Right lobe of liver (tissue), 6 donors: ENCODE data around the gene KCNH1. TPM values are rescaled to one million over a fixed set of nuclear protein-coding genes. Genes with fewer than 3 reads are reported as not detected.

ENCODE experiments used
- ATAC-seq, 4 donors: fragments of 200-7000 bp; cut with Tn5 transposase; one replicate each; pipeline ENCODE4 v1.9.1; 2020; ENCODE audit warnings: mild to moderate bottlenecking in 4 of 4, moderate library complexity in 4 of 4
- DNase-seq, 3 donors: peaks; one replicate each; pipeline ENCODE4 v3.0.0-alpha.2; 2020
- H3K27ac ChIP-seq, 3 donors: fragments of 200-600 bp; one replicate each; pipeline ENCODE4 v1.8.0; 2022
- H3K27me3 ChIP-seq, 2 donors: fragments of 200-600 bp; one replicate each; pipeline ENCODE4 v1.8.0; 2022
- H3K36me3 ChIP-seq, 4 donors: fragments of 200-600 bp; sonication (generic) in 1 of 4; one replicate each; pipeline versions ENCODE4 v1.5.1 to v1.8.0; 2017 to 2022; ENCODE audit warnings: control low read depth in 1 of 4
- H3K4me1 ChIP-seq, 4 donors: fragments of 200-600 bp; sonication (generic) in 1 of 4; one replicate each; pipeline versions ENCODE4 v1.5.1 to v1.8.0; 2017 to 2022; ENCODE audit warnings: control low read depth in 1 of 4
- H3K4me3 ChIP-seq, 3 donors: fragments of 200-600 bp; one replicate each; pipeline ENCODE4 v1.8.0; 2022
- H3K9me3 ChIP-seq, 4 donors: fragments of 200-600 bp; sonication (generic) in 1 of 4; one replicate each; pipeline versions ENCODE4 v1.5.1 to v1.8.0; 2017 to 2022; ENCODE audit warnings: control low read depth in 1 of 4
- CTCF ChIP-seq, 4 donors: fragments of 200-600 bp in 3 of 4; fragments of 450-650 bp in 1 of 4; IDR thresholded peaks; one replicate each; pipeline versions ENCODE4 v1.5.1 to v1.8.0; 2016 to 2022; ENCODE audit warnings: antibody characterized with exemption in 4 of 4, mild to moderate bottlenecking in 2 of 4
- POLR2A ChIP-seq: fragments of 450-650 bp; IDR thresholded peaks from one replicate; pipeline ENCODE4 v1.6.1; 2017; ENCODE audit warnings: antibody characterized with exemption, mild to moderate bottlenecking
- WGBS: methylation state at CpG from one replicate; pipeline ENCODE4 v1.1.6; 2018; ENCODE audit warnings: low coverage, low lambda C conversion rate; ENCODE audit not compliant: insufficient coverage; ENCODE audit errors: missing lambda C conversion rate; 5-methylcytosine and 5-hydroxymethylcytosine counted together
- intact Hi-C, 2 donors: fragments of 100-400 bp; cut with DNase I; formaldehyde crosslinking; loops; one replicate each; pipeline versions ENCODE4 v1.11.2 to v1.14.1; 2022
- total RNA-seq, 6 experiments: library from RNA; depleted of rRNA in 2 of 6; stranded (reverse); fragments of >200 nt in 2 of 6; fragmentation: NEBNext Ultra II Directional in 3 of 6; extraction: Animal tissue kit (Norgen Biotek cat#: 25700) in 3 of 6; gene quantifications; one replicate each; pipeline versions ENCODE4 v1.1.0 to v1.2.4, GENCODE V29; 2016 to 2023
- donor health status: DM: no; HTN: yes; CAD: no.
- donor health status: DM: no; HTN: no; CAD: no.
- donor health status: DM: no; HTN: no; CAD: no.
- donor health status: DM: no; HTN: yes; CAD: no.
- donor health status: DM: no; HTN: yes; CAD: no.

Gene KCNH1
- total RNA-seq, 6 experiments from 2014 or later: not detected

GRCh38 chr1:211114446-211114845, 19.5 kb downstream of the KCNH1 start:
- Histone ChIP-seq H3K27ac (no peak overlapping the region), H3K27me3 (no peaks in the 10 kb centered on the region), H3K36me3 (no peaks in the 10 kb centered on the region), H3K9me3 (no peaks in the 10 kb centered on the region), H3K4me3 (no peak overlapping the region), H3K4me1 (no peaks in the 10 kb centered on the region)
- TF ChIP-seq POLR2A: no peak
- TF ChIP-seq CTCF (IDR thresholded peaks at IDR 0.05): no peak
- intact Hi-C loops: no loop called here
- DNase-seq (no peak), ATAC-seq (no peak)
- WGBS: 65% methylated on average over 6 of the region's 6 CpGs

- intact Hi-C loops: no loop called here
- Histone ChIP-seq H3K9me3 (no peaks in the 10 kb centered on the region), H3K27ac (no peak overlapping the region), H3K36me3 (no peaks in the 10 kb centered on the region), H3K4me1 (no peaks in the 10 kb centered on the region), H3K4me3 (no peak overlapping the region), H3K27me3 (no peaks in the 10 kb centered on the region)
- TF ChIP-seq CTCF (IDR thresholded peaks at IDR 0.05): no peak
- no peak for TF ChIP-seq POLR2A
- whole genome bisulfite sequencing: 10% methylated on average over 1 of the region's 2 CpGs
- no peak for ATAC-seq
- no peak for DNase-seq
Measured at GRCh38 chr1:211113566-211113965, 20.4 kb downstream of the KCNH1 start.

GRCh38 chr1:211111351-211111750, 22.6 kb downstream of the KCNH1 start:
- intact Hi-C loops: no loop called here
- DNase-seq (no peak), ATAC-seq (no peak)

GRCh38 chr1:211101481-211101880, 32.5 kb downstream of the KCNH1 start:
- TF ChIP-seq POLR2A (no peak), CTCF (IDR thresholded peaks at IDR 0.05) (no peak)
- DNase-seq (no peak), ATAC-seq (no peak)
- WGBS: 43% methylated on average over 2 of the region's 2 CpGs
- Histone ChIP-seq H3K36me3 (no peaks in the 10 kb centered on the region), H3K27ac (no peak overlapping the region), H3K27me3 (no peaks in the 10 kb centered on the region), H3K4me1 (no peaks in the 10 kb centered on the region), H3K9me3 (no peaks in the 10 kb centered on the region), H3K4me3 (no peak overlapping the region)
- intact Hi-C loops: no loop called here

More at GRCh38 chr1:211111351-211111750, 22.6 kb downstream of the KCNH1 start:
- WGBS: 87% methylated on average over 4 of the region's 22 CpGs
- no peak for TF ChIP-seq POLR2A
- TF ChIP-seq CTCF (IDR thresholded peaks at IDR 0.05): no peak
- Histone ChIP-seq H3K27ac (no peak overlapping the region), H3K9me3 (no peaks in the 10 kb centered on the region), H3K27me3 (no peaks in the 10 kb centered on the region), H3K36me3 (no peaks in the 10 kb centered on the region), H3K4me1 (no peaks in the 10 kb centered on the region), H3K4me3 (no peak overlapping the region)

- Histone ChIP-seq H3K27me3 (no peaks in the 10 kb centered on the region), H3K27ac (no peak overlapping the region), H3K9me3 (no peaks in the 10 kb centered on the region), H3K4me3 (no peak overlapping the region), H3K36me3 (no peaks in the 10 kb centered on the region), H3K4me1 (no peaks in the 10 kb centered on the region)
- DNase-seq (no peak), ATAC-seq (no peak)
- WGBS: 60% methylated on average over 4 of the region's 5 CpGs
- TF ChIP-seq CTCF (IDR thresholded peaks at IDR 0.05) (no peak), POLR2A (no peak)
- intact Hi-C loops: no loop called here
Measured at GRCh38 chr1:211099393-211099792, 34.6 kb downstream of the KCNH1 start.
